Endothelial cell of umbilical vein (primary cell): ENCODE data around the gene C10orf53. TPM values are rescaled to one million over a fixed set of nuclear protein-coding genes. Genes with fewer than 3 reads are reported as not detected.

ENCODE experiments used
- BruUV-seq: library from RNA; stranded (reverse); fragments of 400-500 nt; replicated peaks from 2 replicates; lab custom pipeline; 2021; lab: Mats Ljungman, UMichigan
- CTCF ChIA-PET: fragments of 300-600, 350-600 bp; sonication (Branson Sonifier 250); formaldehyde crosslinking; loops from one replicate; lab custom pipeline; 2021; ENCODE audit warnings: antibody characterized with exemption, inconsistent platforms; lab: Charles Lee
- POLR2A ChIA-PET: fragments of 300-600, 350-600 bp; sonication (Branson Sonifier 250); formaldehyde crosslinking; loops from one replicate; lab custom pipeline; 2021; ENCODE audit warnings: antibody characterized with exemption, inconsistent platforms; lab: Charles Lee
- DNase-seq: peaks from one replicate; pipeline ENCODE4 v3.0.0-alpha.2; 2011; ENCODE audit warnings: low read depth, low spot score
- FAIRE-seq: peaks from 2 replicates; lab custom pipeline; 2011; peaks lifted over from hg19 to GRCh38; lab: Jason Lieb, UNC
- H2AFZ ChIP-seq: 2 replicates; pipeline ENCODE4 v1.6.0; 2012; ENCODE audit warnings: low read depth, low read length, control low read depth, inconsistent platforms
- H3K27ac ChIP-seq: 2 replicates; pipeline ENCODE4 v1.5.1; 2011; ENCODE audit warnings: low read depth, mild to moderate bottlenecking, control low read depth, low read length, moderate library complexity; ENCODE audit not compliant: insufficient read depth
- H3K27me3 ChIP-seq, 2 experiments: 2 replicates each; pipeline versions ENCODE4 v1.6.0 to v1.6.1; 2011; ENCODE audit warnings: low read length in 2 of 2, mixed read lengths in 1 of 2; ENCODE audit not compliant: control insufficient read depth in 2 of 2, insufficient read depth in 2 of 2
- H3K36me3 ChIP-seq, 2 experiments: 2 replicates in 1 of 2; 3 replicates in 1 of 2; pipeline ENCODE4 v1.5.1; 2011; ENCODE audit warnings: low read length in 2 of 2, mild to moderate bottlenecking in 1 of 2, moderate library complexity in 1 of 2; ENCODE audit not compliant: control insufficient read depth in 2 of 2, insufficient read depth in 2 of 2; ENCODE audit errors: extremely low read depth in 1 of 2
- H3K4me1 ChIP-seq: 3 replicates; pipeline ENCODE4 v1.5.1; 2011; ENCODE audit warnings: mild to moderate bottlenecking, low read length; ENCODE audit not compliant: control insufficient read depth, insufficient read depth; ENCODE audit errors: extremely low read depth
- H3K4me2 ChIP-seq: 2 replicates; pipeline ENCODE4 v1.6.1; 2011; ENCODE audit warnings: low read length, control low read depth, mixed read lengths; ENCODE audit not compliant: insufficient read depth
- H3K4me3 ChIP-seq, 3 experiments: fragments of 200-600 bp in 1 of 3; sonication (generic), shearing (Covaris generic) in 1 of 3; replicated peaks in 1 of 3; 2 replicates each; pipeline ENCODE4 v1.5.1; 2011 to 2016; ENCODE audit warnings: control low read depth in 3 of 3, low read length in 3 of 3, mild to moderate bottlenecking in 2 of 3, inconsistent platforms in 1 of 3, low read depth in 1 of 3, moderate library complexity in 1 of 3; ENCODE audit not compliant: insufficient read depth in 1 of 3
- H3K79me2 ChIP-seq: 2 replicates; pipeline ENCODE4 v1.6.0; 2012; ENCODE audit warnings: low read length, inconsistent platforms; ENCODE audit not compliant: control insufficient read depth, insufficient read depth
- H3K9ac ChIP-seq: replicated peaks from 2 replicates; pipeline ENCODE3; 2011; ENCODE audit warnings: low read length, control low read depth; ENCODE audit not compliant: insufficient read depth; ENCODE audit errors: extremely low read depth
- H3K9me1 ChIP-seq: replicated peaks from 3 replicates; pipeline ENCODE4 v1.6.0; 2011; ENCODE audit warnings: mild to moderate bottlenecking, low read length; ENCODE audit not compliant: control insufficient read depth, insufficient read depth; ENCODE audit errors: extremely low read depth
- H3K9me3 ChIP-seq: replicated peaks from 2 replicates; pipeline ENCODE4 v1.5.1; 2012; ENCODE audit warnings: low read length, inconsistent platforms; ENCODE audit not compliant: control insufficient read depth, insufficient read depth
- H4K20me1 ChIP-seq: replicated peaks from 2 replicates; pipeline ENCODE3; 2011; ENCODE audit warnings: mild to moderate bottlenecking, low read length; ENCODE audit not compliant: control insufficient read depth, insufficient read depth; ENCODE audit errors: extremely low read depth
- CTCF ChIP-seq, 2 donors: IDR thresholded peaks; 1 replicate in 1 of 2; 2 replicates in 1 of 2; pipeline ENCODE4 v1.5.1; 2011; ENCODE audit warnings: low read length in 2 of 2, mild to moderate bottlenecking in 2 of 2, moderate library complexity in 2 of 2, control low read depth in 1 of 2, inconsistent platforms in 1 of 2, low read depth in 1 of 2; ENCODE audit not compliant: insufficient read depth in 1 of 2; ENCODE audit errors: extremely low read depth in 1 of 2
- EZH2 ChIP-seq: IDR thresholded peaks from 2 replicates; pipeline ENCODE4 v1.6.1; 2012; ENCODE audit warnings: borderline replicate concordance, low read depth, mild to moderate bottlenecking, moderate library complexity, low read length, inconsistent platforms; ENCODE audit not compliant: severe bottlenecking
- GATA2 ChIP-seq: IDR thresholded peaks from 2 replicates; pipeline ENCODE4 v1.7.0; 2011; ENCODE audit warnings: low read depth, mild to moderate bottlenecking, moderate library complexity, mixed read lengths, low read length; ENCODE audit not compliant: insufficient read length, insufficient read depth
- JUN ChIP-seq: IDR thresholded peaks from 2 replicates; pipeline ENCODE4 v1.6.1; 2011; ENCODE audit warnings: borderline replicate concordance, low read depth; ENCODE audit not compliant: insufficient read length, insufficient read depth
- MYC ChIP-seq: IDR thresholded peaks from one replicate; pipeline ENCODE4 v1.6.1; 2011; ENCODE audit warnings: mild to moderate bottlenecking, low read depth, low read length
- POLR2A ChIP-seq: IDR thresholded peaks from 2 replicates; pipeline ENCODE4 v1.6.1; 2012; ENCODE audit warnings: low read depth, mild to moderate bottlenecking, control low read depth, low read length
- POLR2AphosphoS5 ChIP-seq: IDR thresholded peaks from 2 replicates; pipeline ENCODE4 v1.6.1; 2012; ENCODE audit warnings: low read depth, mild to moderate bottlenecking, control low read depth, low read length, moderate library complexity; ENCODE audit not compliant: insufficient read depth
- dilution Hi-C: fragments of 300-500 bp; cut with MboI; formaldehyde crosslinking; loops from one replicate; pipeline ENCODE4 v1.15.0; 2019; ENCODE audit warnings: low sequenced_read_pairs; ENCODE audit not compliant: extremely low pct_ligation_motif_present
- intact Hi-C: fragments of 100-400 bp; cut with micrococcal nuclease; formaldehyde crosslinking; loops from one replicate; pipeline ENCODE4 v1.10.0; 2022
- polyA plus RNA-seq, 4 experiments: library from polyadenylated mRNA; depleted of rRNA in 3 of 4; stranded (reverse) in 3 of 4; unstranded in 1 of 4; fragments of >200 nt; gene quantifications; 2 replicates each; pipeline versions ENCODE4 v1.2.1 to v1.2.3, GENCODE V29; 2011 to 2012; ENCODE audit warnings: missing spikeins in 1 of 4
- total RNA-seq: library from RNA; stranded (reverse); gene quantifications from 2 replicates; pipeline ENCODE4 v1.2.3, GENCODE V29; 2021
- TF ChIP-seq, protein P1 (sequence below): IDR thresholded peaks from 2 replicates; pipeline ENCODE4 v1.6.1; 2011; ENCODE audit not compliant: insufficient read depth, insufficient read length

Gene C10orf53
- total and polyA plus RNA-seq, 2 donors (not counting 3 experiments of a cell fraction or from before 2014, with no cell fraction given): not detected

DNA sequence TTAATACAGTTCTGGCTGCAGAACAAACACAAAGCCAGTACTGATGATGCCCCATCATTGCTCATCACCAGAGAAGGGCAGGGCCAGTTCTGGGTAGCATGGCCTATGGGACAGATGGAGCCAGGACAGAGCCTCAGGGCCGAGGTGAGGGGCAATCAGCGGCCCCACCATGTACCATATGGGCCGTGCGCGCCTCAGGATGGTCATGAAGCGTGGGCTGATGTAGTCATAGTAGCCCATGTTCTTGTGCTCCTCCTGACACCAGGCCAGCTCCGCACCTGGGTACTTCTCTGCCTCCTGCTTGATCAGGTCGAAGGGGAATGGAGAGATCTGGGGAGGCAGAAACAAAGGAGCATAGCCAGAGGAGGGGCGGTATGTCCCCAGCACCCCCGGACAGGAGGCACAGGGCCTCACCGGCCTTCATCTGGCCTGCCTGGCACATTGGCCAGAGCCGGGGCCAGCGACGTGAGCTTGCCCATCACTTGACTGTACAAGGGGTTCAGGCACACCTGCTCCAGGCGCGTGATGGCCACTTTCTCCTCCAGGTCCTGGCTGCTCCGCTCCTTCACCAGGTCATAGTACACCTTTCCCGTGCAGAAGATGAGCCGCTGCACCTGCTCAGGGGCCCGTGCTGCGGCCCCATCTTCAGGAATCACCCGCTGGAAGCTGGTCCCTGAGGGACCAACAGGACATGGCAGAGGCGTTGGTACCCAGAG is 56.6 kb downstream of the C10orf53 start:
- no peak overlapping the region for H3K4me2 ChIP-seq
- dilution Hi-C loops: no loop called here

More for the DNA sequence above, 56.6 kb downstream of the C10orf53 start:
- Histone ChIP-seq H3K4me3 (no peak overlapping the region), H3K79me2 (no peaks in the 10 kb centered on the region), H2AFZ (no peak overlapping the region), H3K9me3 (no peaks in the 10 kb centered on the region), H3K27me3 (no peaks in the 10 kb centered on the region), H4K20me1 (no peaks in the 10 kb centered on the region), H3K27ac (no peak overlapping the region), H3K4me1 (no peaks in the 10 kb centered on the region), H3K36me3 (no peaks in the 10 kb centered on the region), H3K9me1 (no peaks in the 10 kb centered on the region), H3K9ac (no peak overlapping the region)
- TF ChIP-seq EZH2 (no peak), JUN (no peak), GATA2 (no peak), POLR2A (no peak), CTCF (IDR thresholded peaks at IDR 0.05; ENCODE audit: extremely low read depth in 1 of 2, insufficient read depth in 1 of 2, low read depth in 1 of 2, low read length in 2 of 2) (no peak), MYC (no peak), POLR2AphosphoS5 (no peak)
- TF ChIP-seq, protein P1, sequence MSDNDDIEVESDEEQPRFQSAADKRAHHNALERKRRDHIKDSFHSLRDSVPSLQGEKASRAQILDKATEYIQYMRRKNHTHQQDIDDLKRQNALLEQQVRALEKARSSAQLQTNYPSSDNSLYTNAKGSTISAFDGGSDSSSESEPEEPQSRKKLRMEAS: no peak
- no peak for DNase-seq
- ChIA-PET CTCF (no interaction called here), POLR2A (no interaction called here)
- no peak for FAIRE-seq
- intact Hi-C loops: no loop called here
- BruUV-seq: no TSS peak
